HepG2 (cell line): ENCODE measurements around the gene TM4SF20. TPM values are rescaled to one million over a fixed set of nuclear protein-coding genes. Genes with fewer than 3 reads are reported as not detected.

Experiments used
- DNMT1 ChIP-seq: sonication (generic); formaldehyde crosslinking; IDR thresholded peaks from 2 replicates; pipeline ENCODE4 v1.5.1; 2020; ENCODE audit warnings: mild to moderate bottlenecking, missing genetic modification reagents
- EED ChIP-seq: sonication (generic); formaldehyde crosslinking; IDR thresholded peaks from 2 replicates; pipeline ENCODE4 v1.5.0; 2020; ENCODE audit warnings: mild to moderate bottlenecking, missing genetic modification reagents
- EHMT2 ChIP-seq: fragments of 200-600 bp; sonication (generic); IDR thresholded peaks from 2 replicates; pipeline ENCODE4 v1.7.0; 2017; ENCODE audit warnings: antibody characterized with exemption, low read depth, low read length, borderline replicate concordance
- GRHL1 ChIP-seq: sonication (generic); formaldehyde crosslinking; conservative IDR thresholded peaks from 2 replicates; pipeline ENCODE4 v1.8.0; 2022; ENCODE audit warnings: missing genetic modification reagents
- HOXD1 ChIP-seq: sonication (generic); formaldehyde crosslinking; IDR thresholded peaks from 2 replicates; pipeline ENCODE4 v1.5.0; 2020; ENCODE audit warnings: missing genetic modification reagents
- ISX ChIP-seq: sonication (generic); formaldehyde crosslinking; conservative IDR thresholded peaks from 2 replicates; pipeline ENCODE4 v1.5.0; 2020; ENCODE audit warnings: missing genetic modification reagents
- NCOA5 ChIP-seq: sonication (generic); formaldehyde crosslinking; IDR thresholded peaks from 2 replicates; pipeline ENCODE4 v1.4.0; 2020; ENCODE audit warnings: missing genetic modification reagents
- REL ChIP-seq: sonication (generic); formaldehyde crosslinking; conservative IDR thresholded peaks from 2 replicates; pipeline ENCODE4 v1.8.0; 2022; ENCODE audit warnings: mild to moderate bottlenecking, missing genetic modification reagents, moderate library complexity
- RFX3 ChIP-seq: IDR thresholded peaks from 2 replicates; pipeline ENCODE4 v1.6.1; 2016; ENCODE audit warnings: missing biosample characterization, missing genetic modification reagents
- SAFB2 ChIP-seq: sonication (generic); formaldehyde crosslinking; IDR thresholded peaks from 2 replicates; pipeline ENCODE4 v1.5.1; 2020; ENCODE audit warnings: missing genetic modification reagents, low read depth, mild to moderate bottlenecking, borderline replicate concordance
- SMAD9 ChIP-seq: sonication (generic); formaldehyde crosslinking; IDR thresholded peaks from 2 replicates; pipeline ENCODE4 v1.5.1; 2020; ENCODE audit warnings: mild to moderate bottlenecking, missing genetic modification reagents
- SOX13 ChIP-seq, 3 experiments: fragments of 450-650 bp in 1 of 3; sonication (generic) in 1 of 3; formaldehyde crosslinking in 1 of 3; IDR thresholded peaks in 2 of 3; conservative IDR thresholded peaks in 1 of 3; 2 replicates each; pipeline versions ENCODE4 v1.5.0 to v1.6.1; 2016 to 2020; ENCODE audit warnings: antibody characterized with exemption in 1 of 3, mild to moderate bottlenecking in 1 of 3, missing compliant biosample characterization in 1 of 3, missing genetic modification reagents in 1 of 3, moderate library complexity in 1 of 3
- SSRP1 ChIP-seq: IDR thresholded peaks from 2 replicates; pipeline ENCODE4 v1.6.1; 2016; ENCODE audit warnings: control low read depth
- TAF1 ChIP-seq: sonication (generic); formaldehyde crosslinking; IDR thresholded peaks from 2 replicates; pipeline ENCODE4 v1.4.0; 2020; ENCODE audit warnings: missing genetic modification reagents
- TAF15 ChIP-seq: fragments of 200-400 bp; formaldehyde crosslinking; IDR thresholded peaks from one replicate; pipeline ENCODE4 v1.6.1; 2018; ENCODE audit warnings: mild to moderate bottlenecking, low read depth, low read length; ENCODE audit not compliant: poor library complexity, severe bottlenecking
- ZMAT3 ChIP-seq: sonication (generic); formaldehyde crosslinking; conservative IDR thresholded peaks from 2 replicates; pipeline ENCODE4 v1.7.0; 2021; ENCODE audit warnings: missing genetic modification reagents
- ZNF138 ChIP-seq: sonication (generic); formaldehyde crosslinking; IDR thresholded peaks from 2 replicates; pipeline ENCODE4 v1.5.0; 2020; ENCODE audit warnings: mild to moderate bottlenecking, low read depth, missing genetic modification reagents
- ZNF180 ChIP-seq: sonication (generic); formaldehyde crosslinking; IDR thresholded peaks from 2 replicates; pipeline ENCODE4 v1.4.0; 2020; ENCODE audit warnings: low read depth, missing genetic modification reagents, borderline replicate concordance
- ZNF230 ChIP-seq: sonication (generic); formaldehyde crosslinking; IDR thresholded peaks from 2 replicates; pipeline ENCODE4 v1.4.0; 2020; ENCODE audit warnings: mild to moderate bottlenecking, missing genetic modification reagents
- ZNF431 ChIP-seq: sonication (generic); formaldehyde crosslinking; IDR thresholded peaks from 2 replicates; pipeline ENCODE4 v1.9.0; 2022; ENCODE audit warnings: missing genetic modification reagents, low read depth, mild to moderate bottlenecking, borderline replicate concordance
- ZNF496 ChIP-seq: sonication (generic); formaldehyde crosslinking; IDR thresholded peaks from 2 replicates; pipeline ENCODE4 v1.8.1; 2023; ENCODE audit warnings: mild to moderate bottlenecking, moderate library complexity, missing genetic modification reagents; ENCODE audit not compliant: insufficient replicate concordance
- ZNF800 ChIP-seq: sonication (generic); formaldehyde crosslinking; IDR thresholded peaks from 2 replicates; pipeline ENCODE4 v1.4.0; 2020; ENCODE audit warnings: missing genetic modification reagents
- ZSCAN12 ChIP-seq: sonication (generic); formaldehyde crosslinking; IDR thresholded peaks from 2 replicates; pipeline ENCODE4 v1.9.0; 2021; ENCODE audit warnings: mild to moderate bottlenecking, missing genetic modification reagents
- ZUFSP ChIP-seq: sonication (generic); formaldehyde crosslinking; IDR thresholded peaks from 2 replicates; pipeline ENCODE4 v1.9.0; 2021; ENCODE audit warnings: missing genetic modification reagents, mild to moderate bottlenecking, borderline replicate concordance
- polyA plus RNA-seq, 8 experiments: library from polyadenylated mRNA; depleted of rRNA in 3 of 8; stranded (reverse) in 7 of 8; unstranded in 1 of 8; fragments of >200 nt; fragmentation: Illumina TruSeq in 4 of 8; extraction: Trizol in 4 of 8; gene quantifications; 2 replicates each; pipeline versions ENCODE4 v1.2.1 to v1.2.3, GENCODE V29; 2011 to 2016; ENCODE audit warnings: low read depth in 4 of 8, missing spikeins in 1 of 8, mixed read lengths in 1 of 8; ENCODE audit not compliant: insufficient read depth in 1 of 8
- total RNA-seq, 5 experiments: library from RNA; depleted of rRNA; stranded (reverse); fragments of >200 nt; fragmentation: Illumina TruSeq; extraction: Trizol; gene quantifications; 2 replicates each; pipeline ENCODE4 v1.2.3, GENCODE V29; 2016; ENCODE audit warnings: low read depth in 1 of 5

The TM4SF20 gene
- total and polyA plus RNA-seq, 2 of the 13 experiments (the other 11 are each of a cell fraction or from before 2014, with no cell fraction given): not detected

- TF ChIP-seq ZNF800 (CRISPR knock-in tag) (0 out of 2 replicates have a peak, but pooled peaks have one; percentile 35), ISX (CRISPR knock-in tag) (no peak), ZUFSP (CRISPR knock-in tag) (no peak), REL (CRISPR knock-in tag) (no peak), SSRP1 (CRISPR knock-in tag) (no peak), ZNF230 (0 out of 2 replicates have a peak, but pooled peaks have one; percentile 15), SAFB2 (no peak; the same call in 1 of the 2 replicates), ZMAT3 (no peak), DNMT1 (CRISPR knock-in tag) (no peak), NCOA5 (CRISPR knock-in tag) (no peak), SMAD9 (CRISPR knock-in tag) (no peak), EHMT2 (0 out of 2 replicates have a peak, but pooled peaks have one; percentile 33), TAF1 (CRISPR knock-in tag) (0 out of 2 replicates have a peak, but pooled peaks have one; percentile 35), ZNF496 (CRISPR knock-in tag) (no peak), GRHL1 (no peak), HOXD1 (CRISPR knock-in tag) (0 out of 2 replicates have a peak, but pooled peaks have one; percentile 54), ZNF138 (no peak), ZNF180 (CRISPR knock-in tag) (no peak), ZSCAN12 (CRISPR knock-in tag) (no peak), ZNF431 (no peak), RFX3 (CRISPR knock-in tag) (0 out of 2 replicates have a peak, but pooled peaks have one; percentile 8), SOX13 (IDR thresholded peaks at IDR 0.05) (no peak), SOX13 (CRISPR knock-in tag; conservative IDR thresholded peaks at IDR 0.05 in 1 of 2, IDR thresholded peaks at IDR 0.05 in 1 of 2) (peak in 1 of 2 experiments; percentile 79; a peak in 1 of 4 replicates), EED (no peak), TAF15 (no peak)
Measured at GRCh38 chr2:227406177-227407031, 27.3 kb upstream of the TM4SF20 start (continued).
